HFF-Myc (cell line): ENCODE results near the gene STK39.
"Not testable (repeated sequence)": the region's sequence is repeated elsewhere in the genome, so short reads cannot be mapped to it uniquely, and the experiment has no call there.

Experiments
- DNase-seq: peaks from one replicate; pipeline ENCODE4 v3.0.0-alpha.2; 2011; ENCODE audit warnings: low read depth; ENCODE audit errors: extremely low read depth
- H3K4me3 ChIP-seq: replicated peaks from 2 replicates; pipeline ENCODE4 v1.5.1; 2011; ENCODE audit warnings: low read depth, mild to moderate bottlenecking, control low read depth, low read length
- TF ChIP-seq, protein P1 (sequence below): IDR thresholded peaks from 2 replicates; pipeline ENCODE4 v1.5.1; 2012; ENCODE audit warnings: mild to moderate bottlenecking, low read depth, low read length, control low read depth; ENCODE audit errors: missing control alignments

The STK39 gene

DNA sequence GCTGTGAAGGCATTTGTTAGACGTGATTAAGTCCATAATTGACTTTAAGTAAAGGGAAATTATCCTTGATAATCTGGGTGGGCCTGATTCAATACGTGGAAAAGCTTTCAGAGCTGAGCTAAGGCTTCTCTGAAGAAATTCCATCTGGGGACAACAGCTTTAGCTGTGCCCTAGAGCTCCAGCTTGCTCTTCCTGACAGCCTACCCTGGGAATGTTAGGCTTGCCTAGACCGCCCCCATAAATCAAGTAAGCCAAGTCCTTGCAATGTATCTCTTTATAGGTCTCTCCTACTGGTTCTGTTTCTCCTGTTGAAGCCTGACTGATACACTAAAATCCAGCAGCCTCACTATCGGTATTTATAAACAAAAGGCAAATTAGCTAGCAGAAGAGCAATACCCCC, 160.0 kb downstream of the STK39 start:
- H3K4me3 ChIP-seq, result no peak overlapping the region
- no peak for DNase-seq
- TF ChIP-seq, protein P1, sequence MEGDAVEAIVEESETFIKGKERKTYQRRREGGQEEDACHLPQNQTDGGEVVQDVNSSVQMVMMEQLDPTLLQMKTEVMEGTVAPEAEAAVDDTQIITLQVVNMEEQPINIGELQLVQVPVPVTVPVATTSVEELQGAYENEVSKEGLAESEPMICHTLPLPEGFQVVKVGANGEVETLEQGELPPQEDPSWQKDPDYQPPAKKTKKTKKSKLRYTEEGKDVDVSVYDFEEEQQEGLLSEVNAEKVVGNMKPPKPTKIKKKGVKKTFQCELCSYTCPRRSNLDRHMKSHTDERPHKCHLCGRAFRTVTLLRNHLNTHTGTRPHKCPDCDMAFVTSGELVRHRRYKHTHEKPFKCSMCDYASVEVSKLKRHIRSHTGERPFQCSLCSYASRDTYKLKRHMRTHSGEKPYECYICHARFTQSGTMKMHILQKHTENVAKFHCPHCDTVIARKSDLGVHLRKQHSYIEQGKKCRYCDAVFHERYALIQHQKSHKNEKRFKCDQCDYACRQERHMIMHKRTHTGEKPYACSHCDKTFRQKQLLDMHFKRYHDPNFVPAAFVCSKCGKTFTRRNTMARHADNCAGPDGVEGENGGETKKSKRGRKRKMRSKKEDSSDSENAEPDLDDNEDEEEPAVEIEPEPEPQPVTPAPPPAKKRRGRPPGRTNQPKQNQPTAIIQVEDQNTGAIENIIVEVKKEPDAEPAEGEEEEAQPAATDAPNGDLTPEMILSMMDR, result no peak

DNA sequence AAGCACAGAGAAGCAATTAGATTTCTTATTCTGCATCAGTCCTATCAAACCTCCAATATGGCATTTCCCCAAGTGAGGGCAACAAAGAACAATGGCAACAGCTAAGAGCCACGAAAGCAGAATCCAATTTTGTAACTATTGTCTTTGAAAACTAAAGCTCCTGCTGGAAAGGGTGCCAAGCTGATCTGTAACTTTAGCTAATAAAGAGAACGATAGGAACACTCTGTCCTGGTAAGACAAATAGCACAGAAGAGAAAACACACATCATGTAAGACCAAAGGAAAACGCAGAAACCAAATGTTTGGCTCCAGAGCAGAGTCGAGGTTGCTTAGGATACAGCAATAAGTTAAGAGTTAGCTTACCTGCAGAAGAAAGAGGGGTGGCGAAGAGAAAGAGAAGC, 160.5 kb downstream of the STK39 start:
- TF ChIP-seq, protein P1, result no peak
- no peak for DNase-seq
- H3K4me3 ChIP-seq, result no peak overlapping the region

DNA sequence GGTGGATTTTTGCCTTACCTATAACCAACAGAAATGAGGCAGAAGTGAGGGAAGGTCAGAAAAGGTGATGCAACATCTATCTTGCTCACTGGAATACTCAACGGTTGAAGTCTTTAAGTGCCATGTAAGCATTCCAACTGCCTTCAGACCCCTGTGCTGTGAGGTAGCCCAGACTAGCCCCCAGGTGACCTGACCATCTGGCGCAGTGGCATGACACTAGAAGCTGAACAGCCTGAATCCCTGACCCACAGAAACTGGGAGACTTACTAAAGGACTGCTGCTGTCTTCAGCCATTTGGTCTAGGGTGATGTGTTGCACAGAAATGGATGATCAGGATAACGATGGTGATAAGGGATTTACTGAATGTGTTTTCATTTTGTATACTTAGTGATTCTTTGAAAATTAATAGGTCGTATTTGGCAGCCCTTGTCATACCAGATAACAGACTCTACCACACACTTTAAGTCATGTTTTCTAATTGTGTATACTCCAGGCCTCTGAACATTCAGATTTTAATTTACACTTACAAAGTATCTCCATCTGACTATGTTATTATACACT, 161.5 kb downstream of the STK39 start:
- DNase-seq, result no peak
- H3K4me3 ChIP-seq, result no peak overlapping the region
- TF ChIP-seq, protein P1, result no peak

DNA sequence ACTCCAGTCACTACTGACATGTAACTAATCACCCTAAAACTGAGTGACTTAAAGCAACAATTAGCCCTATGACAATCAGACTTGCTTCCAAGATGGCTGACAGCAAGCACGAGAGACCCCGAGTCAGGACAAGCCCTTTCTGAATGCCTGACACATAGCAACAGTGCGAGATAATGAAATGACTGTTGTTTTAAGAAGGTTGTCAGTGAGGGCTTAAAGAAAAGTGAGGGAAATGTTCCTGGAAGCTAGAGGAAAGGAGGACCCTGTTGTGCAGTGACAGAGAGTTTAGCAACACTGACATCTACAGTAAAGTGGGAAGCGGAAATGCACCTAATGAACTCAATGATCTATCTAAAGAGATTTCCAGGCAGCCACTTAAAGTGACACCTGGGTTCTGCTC, 163.1 kb downstream of the STK39 start:
- no peak overlapping the region for H3K4me3 ChIP-seq
- no peak for DNase-seq
- TF ChIP-seq, protein P1, result no peak

DNA sequence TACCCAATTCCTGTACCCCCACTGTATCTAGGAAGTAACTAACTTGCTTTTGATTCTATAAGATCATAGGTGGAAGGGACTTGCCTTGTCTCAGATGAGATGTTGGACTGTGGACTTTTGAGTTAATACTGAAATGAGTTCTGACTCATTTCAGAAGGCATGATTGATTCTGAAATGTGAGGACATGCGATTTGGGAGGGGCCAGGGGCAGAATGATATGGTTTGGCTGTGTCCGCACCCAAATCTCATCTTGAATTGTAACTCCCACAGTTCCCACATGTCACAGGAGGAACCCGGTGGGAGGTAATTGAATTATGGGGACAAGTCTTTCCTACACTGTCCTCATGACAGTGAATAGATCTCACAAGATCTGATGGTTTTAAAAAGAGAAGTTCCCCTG, 165.9 kb downstream of the STK39 start:
- DNase-seq, H3K4me3 ChIP-seq: not testable (repeated sequence)

DNA sequence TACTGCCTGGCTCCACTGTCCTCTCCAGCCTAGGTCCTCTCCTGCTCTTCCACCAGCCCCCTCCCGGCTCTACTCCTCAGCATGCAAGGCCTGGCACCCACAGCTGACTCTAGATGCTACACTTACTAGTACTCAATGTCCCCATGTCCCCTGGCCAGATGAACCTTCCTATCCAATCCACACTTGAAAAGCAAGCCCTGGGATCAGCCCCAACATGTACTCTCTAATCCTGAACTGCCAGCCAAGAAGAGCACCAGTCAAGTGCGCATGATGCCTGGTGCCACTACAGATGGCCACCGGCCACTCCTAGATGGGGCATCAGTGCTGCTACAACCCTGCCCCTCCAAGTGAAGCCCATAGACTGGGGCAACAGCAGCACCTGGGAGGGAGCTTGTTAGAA, 168.2 kb downstream of the STK39 start:
- no peak overlapping the region for H3K4me3 ChIP-seq
- TF ChIP-seq, protein P1, result no peak
- DNase-seq, result no peak

DNA sequence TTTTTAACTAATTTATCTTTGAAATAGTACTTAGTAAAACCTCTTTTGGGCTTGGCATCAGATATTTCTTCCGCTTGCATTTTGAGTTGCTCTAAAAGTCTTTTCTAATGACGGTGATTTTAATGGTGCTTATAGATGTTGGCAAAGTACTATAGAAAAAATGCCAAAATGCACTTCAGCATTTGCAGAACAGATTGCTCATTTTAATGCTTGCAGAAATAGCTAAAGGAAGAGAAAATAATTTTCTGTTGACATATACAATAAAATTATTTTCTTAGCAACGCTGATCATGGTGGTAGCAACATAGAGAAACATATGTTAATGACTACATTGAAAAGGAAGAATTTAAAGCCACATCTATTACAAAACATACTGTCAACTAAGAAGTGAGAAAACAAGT, 170.7 kb downstream of the STK39 start:
- H3K4me3 ChIP-seq, result no peak overlapping the region
- TF ChIP-seq, protein P1, result no peak
- no peak for DNase-seq

DNA sequence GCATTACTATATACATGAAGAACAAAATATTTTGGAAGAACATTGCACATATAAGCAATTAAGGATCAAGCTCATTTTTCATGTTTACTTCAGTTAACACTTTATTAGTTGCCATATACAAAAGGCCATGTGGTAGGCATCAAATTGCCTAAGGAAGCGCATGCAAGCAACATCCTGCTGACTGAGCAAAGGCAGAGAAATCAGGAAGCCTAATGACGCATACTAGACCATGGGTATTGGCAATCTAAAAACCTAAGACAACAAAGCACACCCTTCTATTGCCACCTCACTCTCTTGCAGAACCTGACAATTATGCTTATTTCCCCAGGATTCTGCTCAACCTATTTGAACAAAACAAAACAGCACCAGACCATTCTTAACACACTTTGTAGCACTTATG, 171.9 kb downstream of the STK39 start:
- no peak overlapping the region for H3K4me3 ChIP-seq
- TF ChIP-seq, protein P1, result no peak
- peak; percentile 6 for DNase-seq
